ENCODE data around the gene FHAD1. TPM values are rescaled to one million over a fixed set of nuclear protein-coding genes. Genes with fewer than 3 reads are reported as not detected.
A peak's percentile ranks its signal among the peaks of the same experiment; 100 is the strongest.

The FHAD1 gene
- total and polyA plus RNA-seq, 9 of the 15 experiments (the other 6 are each of a cell fraction or from before 2014, with no cell fraction given), result 0.32 to 2.1 (median 1.5) TPM; not detected in 1

DNA sequence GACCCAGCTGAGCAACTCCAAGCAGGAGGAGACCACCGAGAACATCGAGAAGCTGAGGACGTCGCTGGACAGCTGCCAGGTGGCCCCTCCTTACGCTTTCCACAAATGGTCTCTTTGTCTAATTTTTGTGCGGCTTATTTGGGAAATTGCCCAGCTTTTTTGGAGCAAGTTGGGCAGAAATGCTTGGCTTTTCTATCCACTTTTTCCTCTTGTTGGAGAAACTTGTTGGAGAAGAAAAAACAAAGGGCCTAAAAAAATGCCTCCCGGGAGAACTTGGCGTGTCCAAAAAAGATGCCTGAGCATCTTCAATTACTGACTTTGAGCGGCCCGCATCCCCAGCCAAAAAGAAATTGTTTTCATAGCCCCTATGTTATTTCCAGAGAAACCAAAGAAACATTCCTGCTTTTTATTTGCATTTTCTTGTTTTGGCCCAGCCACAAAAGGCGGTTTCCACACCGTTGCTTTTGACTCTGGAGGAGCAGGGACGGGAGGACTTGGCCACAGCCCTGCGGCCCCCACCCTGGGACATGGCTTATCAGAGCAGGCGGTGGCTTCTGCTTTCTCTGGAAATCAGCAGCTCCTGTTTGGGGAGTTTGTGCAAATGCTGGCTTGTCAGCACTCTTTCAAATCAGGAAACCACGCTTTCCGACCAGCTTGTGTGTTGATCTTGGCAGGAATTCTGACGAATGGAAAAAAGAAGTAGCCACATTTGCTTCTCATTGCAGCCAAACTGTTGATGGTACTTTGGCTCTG, 81.5 kb downstream of the FHAD1 start (continued):
- TF ChIP-seq, protein P1, sequence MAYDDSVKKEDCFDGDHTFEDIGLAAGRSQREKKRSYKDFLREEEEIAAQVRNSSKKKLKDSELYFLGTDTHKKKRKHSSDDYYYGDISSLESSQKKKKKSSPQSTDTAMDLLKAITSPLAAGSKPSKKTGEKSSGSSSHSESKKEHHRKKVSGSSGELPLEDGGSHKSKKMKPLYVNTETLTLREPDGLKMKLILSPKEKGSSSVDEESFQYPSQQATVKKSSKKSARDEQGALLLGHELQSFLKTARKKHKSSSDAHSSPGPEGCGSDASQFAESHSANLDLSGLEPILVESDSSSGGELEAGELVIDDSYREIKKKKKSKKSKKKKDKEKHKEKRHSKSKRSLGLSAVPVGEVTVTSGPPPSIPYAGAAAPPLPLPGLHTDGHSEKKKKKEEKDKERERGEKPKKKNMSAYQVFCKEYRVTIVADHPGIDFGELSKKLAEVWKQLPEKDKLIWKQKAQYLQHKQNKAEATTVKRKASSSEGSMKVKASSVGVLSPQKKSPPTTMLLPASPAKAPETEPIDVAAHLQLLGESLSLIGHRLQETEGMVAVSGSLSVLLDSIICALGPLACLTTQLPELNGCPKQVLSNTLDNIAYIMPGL (CRISPR knock-in tag; IDR thresholded peaks at IDR 0.05), result no peak
- TF ChIP-seq, protein P2, sequence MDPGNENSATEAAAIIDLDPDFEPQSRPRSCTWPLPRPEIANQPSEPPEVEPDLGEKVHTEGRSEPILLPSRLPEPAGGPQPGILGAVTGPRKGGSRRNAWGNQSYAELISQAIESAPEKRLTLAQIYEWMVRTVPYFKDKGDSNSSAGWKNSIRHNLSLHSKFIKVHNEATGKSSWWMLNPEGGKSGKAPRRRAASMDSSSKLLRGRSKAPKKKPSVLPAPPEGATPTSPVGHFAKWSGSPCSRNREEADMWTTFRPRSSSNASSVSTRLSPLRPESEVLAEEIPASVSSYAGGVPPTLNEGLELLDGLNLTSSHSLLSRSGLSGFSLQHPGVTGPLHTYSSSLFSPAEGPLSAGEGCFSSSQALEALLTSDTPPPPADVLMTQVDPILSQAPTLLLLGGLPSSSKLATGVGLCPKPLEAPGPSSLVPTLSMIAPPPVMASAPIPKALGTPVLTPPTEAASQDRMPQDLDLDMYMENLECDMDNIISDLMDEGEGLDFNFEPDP (CRISPR knock-in tag; IDR thresholded peaks at IDR 0.05), result no peak
- TF ChIP-seq U2AF1 (optimal IDR thresholded peaks at IDR 0.05; ENCODE audit: low read depth, low read length), result no peak
- TF ChIP-seq NR2F6 (CRISPR knock-in tag; IDR thresholded peaks at IDR 0.05), result no peak
- no peak for TF ChIP-seq SIRT6 (IDR thresholded peaks at IDR 0.05; ENCODE audit: low read depth, low read length)
- no peak for TF ChIP-seq PHTF2 (CRISPR knock-in tag; IDR thresholded peaks at IDR 0.05)
- TF ChIP-seq ZNF324 (CRISPR knock-in tag; IDR thresholded peaks at IDR 0.05), result no peak
- no peak for TF ChIP-seq SAP30 (IDR thresholded peaks at IDR 0.05; ENCODE audit: borderline replicate concordance, insufficient read depth, low read depth, low read length, poor library complexity, severe bottlenecking)
- TF ChIP-seq ZFX (CRISPR knock-in tag; IDR thresholded peaks at IDR 0.05), result no peak
- TF ChIP-seq EWSR1 (IDR thresholded peaks at IDR 0.05; ENCODE audit: borderline replicate concordance, low read depth, partially characterized antibody), result no peak
- TF ChIP-seq PCBP2 (IDR thresholded peaks at IDR 0.05; ENCODE audit: low read depth, low read length, poor library complexity, severe bottlenecking), result no peak
- TF ChIP-seq, protein P3, sequence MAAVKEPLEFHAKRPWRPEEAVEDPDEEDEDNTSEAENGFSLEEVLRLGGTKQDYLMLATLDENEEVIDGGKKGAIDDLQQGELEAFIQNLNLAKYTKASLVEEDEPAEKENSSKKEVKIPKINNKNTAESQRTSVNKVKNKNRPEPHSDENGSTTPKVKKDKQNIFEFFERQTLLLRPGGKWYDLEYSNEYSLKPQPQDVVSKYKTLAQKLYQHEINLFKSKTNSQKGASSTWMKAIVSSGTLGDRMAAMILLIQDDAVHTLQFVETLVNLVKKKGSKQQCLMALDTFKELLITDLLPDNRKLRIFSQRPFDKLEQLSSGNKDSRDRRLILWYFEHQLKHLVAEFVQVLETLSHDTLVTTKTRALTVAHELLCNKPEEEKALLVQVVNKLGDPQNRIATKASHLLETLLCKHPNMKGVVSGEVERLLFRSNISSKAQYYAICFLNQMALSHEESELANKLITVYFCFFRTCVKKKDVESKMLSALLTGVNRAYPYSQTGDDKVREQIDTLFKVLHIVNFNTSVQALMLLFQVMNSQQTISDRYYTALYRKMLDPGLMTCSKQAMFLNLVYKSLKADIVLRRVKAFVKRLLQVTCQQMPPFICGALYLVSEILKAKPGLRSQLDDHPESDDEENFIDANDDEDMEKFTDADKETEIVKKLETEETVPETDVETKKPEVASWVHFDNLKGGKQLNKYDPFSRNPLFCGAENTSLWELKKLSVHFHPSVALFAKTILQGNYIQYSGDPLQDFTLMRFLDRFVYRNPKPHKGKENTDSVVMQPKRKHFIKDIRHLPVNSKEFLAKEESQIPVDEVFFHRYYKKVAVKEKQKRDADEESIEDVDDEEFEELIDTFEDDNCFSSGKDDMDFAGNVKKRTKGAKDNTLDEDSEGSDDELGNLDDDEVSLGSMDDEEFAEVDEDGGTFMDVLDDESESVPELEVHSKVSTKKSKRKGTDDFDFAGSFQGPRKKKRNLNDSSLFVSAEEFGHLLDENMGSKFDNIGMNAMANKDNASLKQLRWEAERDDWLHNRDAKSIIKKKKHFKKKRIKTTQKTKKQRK (IDR thresholded peaks at IDR 0.05; ENCODE audit: borderline replicate concordance, low read depth, low read length), result no peak
- TF ChIP-seq ZNF232 (CRISPR knock-in tag; IDR thresholded peaks at IDR 0.05), result no peak
- no peak for TF ChIP-seq ZNF311 (CRISPR knock-in tag; IDR thresholded peaks at IDR 0.05)
- TF ChIP-seq GTF2A2 (tag; IDR thresholded peaks at IDR 0.05), result no peak
- TF ChIP-seq, protein P4, sequence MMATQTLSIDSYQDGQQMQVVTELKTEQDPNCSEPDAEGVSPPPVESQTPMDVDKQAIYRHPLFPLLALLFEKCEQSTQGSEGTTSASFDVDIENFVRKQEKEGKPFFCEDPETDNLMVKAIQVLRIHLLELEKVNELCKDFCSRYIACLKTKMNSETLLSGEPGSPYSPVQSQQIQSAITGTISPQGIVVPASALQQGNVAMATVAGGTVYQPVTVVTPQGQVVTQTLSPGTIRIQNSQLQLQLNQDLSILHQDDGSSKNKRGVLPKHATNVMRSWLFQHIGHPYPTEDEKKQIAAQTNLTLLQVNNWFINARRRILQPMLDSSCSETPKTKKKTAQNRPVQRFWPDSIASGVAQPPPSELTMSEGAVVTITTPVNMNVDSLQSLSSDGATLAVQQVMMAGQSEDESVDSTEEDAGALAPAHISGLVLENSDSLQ (IDR thresholded peaks at IDR 0.05), result 0 out of 2 replicates have a peak, but pooled peaks have one; percentile 25
- TF ChIP-seq ZNF668 (CRISPR knock-in tag; IDR thresholded peaks at IDR 0.05), result no peak
- TF ChIP-seq ZNF766 (CRISPR knock-in tag; conservative IDR thresholded peaks at IDR 0.05), result peak; percentile 61; the same call in 1 of the 2 replicates

All from K562 (cell line).